GM21717 (cell line): Measurements from ENCODE around the gene FSD1L.

Experiments
- ATAC-seq: cut with Tn5 transposase; IDR thresholded peaks from one replicate; pipeline ENCODE4 v1.9.1; 2021; ENCODE audit warnings: mild to moderate bottlenecking, moderate library complexity; ENCODE audit not compliant: unreplicated experiment

Gene FSD1L

GRCh38 chr9:105432247-105432842 lies 15.5 kb upstream of the FSD1L start:
- no peak for ATAC-seq

GRCh38 chr9:105435453-105435852 lies 12.4 kb upstream of the FSD1L start:
- no peak for ATAC-seq

DNA sequence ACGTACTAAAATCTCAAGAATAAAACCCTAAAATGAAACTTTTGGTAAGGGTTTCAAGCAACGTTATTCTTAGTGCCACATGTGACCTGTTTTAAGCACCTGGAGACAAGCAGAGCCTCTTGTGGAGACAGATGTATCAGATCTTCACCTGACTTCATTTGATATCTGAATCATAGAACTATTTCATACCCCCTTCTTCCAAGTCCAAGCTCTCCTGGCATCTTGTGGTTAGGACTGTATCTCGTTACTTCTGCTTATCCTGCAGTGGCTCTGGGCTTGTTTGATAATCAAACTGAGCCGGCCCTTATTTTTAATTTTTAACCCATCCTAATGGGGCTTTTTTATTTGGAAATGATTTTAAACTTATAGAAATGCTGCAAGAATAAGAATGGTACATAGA lies 11.1 kb upstream of the FSD1L start:
- ATAC-seq = no peak

DNA sequence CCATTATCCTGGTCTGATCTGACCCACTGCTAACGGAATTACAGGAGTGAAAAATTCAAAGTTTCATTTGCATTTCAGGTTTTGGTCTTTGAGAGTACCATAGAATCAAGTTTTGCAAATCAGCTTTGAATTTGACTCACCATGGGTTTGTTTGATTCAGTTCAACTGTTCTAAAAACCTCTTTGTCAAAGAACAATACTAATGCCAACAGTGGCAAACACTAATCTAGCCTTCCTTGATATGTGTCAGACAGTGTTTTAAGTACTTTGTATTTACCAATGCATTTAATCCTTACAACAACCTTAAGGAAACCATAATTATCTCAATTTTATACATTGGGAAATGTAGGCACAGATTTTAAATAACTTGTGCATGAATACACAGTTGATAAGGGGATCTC lies 10.1 kb upstream of the FSD1L start:
- ATAC-seq = no peak

DNA sequence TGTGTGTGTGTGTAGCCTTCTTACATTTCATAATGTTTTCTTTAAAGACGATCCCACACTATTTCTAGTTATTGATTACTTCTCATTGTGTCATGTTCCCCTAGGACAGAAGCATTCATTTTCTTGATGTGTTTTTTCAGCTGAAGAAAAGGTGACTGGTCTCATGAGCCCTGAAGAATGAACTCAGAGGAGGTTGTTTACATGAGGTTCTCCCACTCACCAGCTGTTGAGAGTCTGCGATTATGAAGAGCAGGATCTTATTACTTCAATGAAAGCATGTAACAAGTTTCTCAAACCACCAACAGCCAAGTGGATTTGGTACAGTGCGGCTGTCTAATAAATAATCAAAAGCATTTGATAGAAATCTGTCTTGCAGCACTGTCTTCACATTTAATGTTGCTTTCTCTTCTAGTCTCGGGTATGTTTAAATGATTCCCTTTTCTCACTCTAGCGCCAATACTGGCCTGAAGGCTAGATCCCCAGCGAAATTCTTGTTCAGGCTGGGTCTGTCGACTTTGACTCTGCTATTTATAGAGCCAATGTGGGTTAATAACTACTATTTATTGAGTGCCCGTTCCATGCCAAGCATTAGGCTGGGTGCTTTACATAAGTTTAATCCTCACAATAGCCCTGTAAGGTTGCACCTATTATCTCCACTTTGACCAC lies 9.6 kb upstream of the FSD1L start:
- no peak for ATAC-seq

DNA sequence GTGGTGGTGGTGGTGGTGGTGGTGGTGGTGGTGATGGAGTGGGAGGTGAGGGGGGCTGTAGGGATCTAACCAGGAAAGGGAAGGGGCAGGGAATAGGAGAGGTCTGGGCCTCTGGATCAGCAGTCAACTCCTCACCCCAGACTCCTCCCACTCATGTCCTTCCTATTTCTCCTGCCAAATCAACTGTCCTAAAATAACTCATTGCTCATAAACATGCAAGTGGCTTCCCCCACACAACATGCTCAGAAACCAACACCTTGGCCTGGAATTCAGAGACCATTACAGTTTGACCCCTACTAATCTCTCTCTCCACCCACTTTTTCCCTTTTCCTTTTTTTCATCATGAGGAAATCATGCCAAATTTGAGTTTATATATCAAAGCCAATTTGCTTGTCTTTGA lies 8.4 kb upstream of the FSD1L start:
- ATAC-seq = no peak

GRCh38 chr9:105441616-105442160 lies 6.1 kb upstream of the FSD1L start:
- ATAC-seq = no peak

DNA sequence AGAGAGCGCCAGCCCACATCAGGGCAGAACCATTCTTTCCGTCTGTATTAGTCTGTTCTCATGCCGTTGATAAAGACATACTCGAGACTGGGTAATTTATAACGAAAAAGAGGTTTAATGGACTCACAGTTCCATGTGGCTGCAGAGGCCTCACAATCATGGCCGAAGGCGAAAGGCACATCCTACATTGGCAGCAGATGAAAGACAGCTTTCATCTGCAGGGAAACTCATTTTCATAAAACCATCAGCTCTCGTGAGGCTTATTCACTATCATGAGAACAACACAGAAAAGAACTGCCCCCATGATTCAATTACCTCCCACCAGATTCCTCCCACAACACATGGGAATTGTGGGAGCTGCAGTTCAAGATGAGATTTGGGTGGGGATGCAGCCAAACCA lies 4.7 kb upstream of the FSD1L start:
- no peak for ATAC-seq

DNA sequence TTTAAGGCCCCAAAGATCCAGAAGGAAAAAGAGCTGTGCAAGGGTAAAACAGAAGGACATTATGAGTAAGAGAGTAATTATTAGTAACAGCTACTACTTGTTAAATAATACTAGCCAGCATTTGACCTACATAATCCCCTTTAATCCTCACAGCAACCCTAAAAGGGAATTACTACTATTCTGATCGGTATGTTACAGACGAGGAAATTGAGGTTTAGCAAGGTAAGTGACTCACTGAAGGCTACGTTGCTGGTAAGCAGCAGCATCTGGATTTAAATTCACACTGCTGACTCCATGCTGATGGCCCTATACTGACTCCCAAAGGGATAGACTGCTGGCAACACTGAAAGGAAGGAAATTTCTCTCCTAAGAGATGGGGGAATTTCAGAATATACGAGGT lies 3.7 kb upstream of the FSD1L start:
- ATAC-seq = no peak

GRCh38 chr9:105445203-105445881 lies 2.5 kb upstream of the FSD1L start:
- ATAC-seq = no peak

- no peak for ATAC-seq
Observed at GRCh38 chr9:105447386-105447813, 434 bp upstream of the FSD1L start.

GRCh38 chr9:105449081-105449480 lies 1.2 kb downstream of the FSD1L start:
- ATAC-seq = no peak

DNA sequence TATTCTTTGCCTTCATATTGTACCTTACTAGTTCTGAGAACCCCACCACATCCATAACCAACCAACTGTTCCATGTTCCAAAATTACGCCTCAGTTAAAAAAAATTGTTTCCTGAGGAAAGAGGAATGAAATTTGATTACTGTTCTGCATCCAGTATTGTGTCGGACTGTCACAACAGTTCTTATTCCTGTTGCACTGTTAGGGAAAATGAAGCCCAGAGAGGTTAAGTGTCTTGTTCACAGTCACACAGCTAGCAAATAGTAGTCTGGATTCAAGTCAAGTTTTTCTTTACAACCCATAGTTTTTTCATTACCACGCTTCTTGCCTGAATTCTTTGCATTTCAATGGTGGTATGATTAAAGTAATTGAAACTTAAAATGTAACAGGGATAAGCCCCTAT lies 4.4 kb downstream of the FSD1L start:
- no peak for ATAC-seq

DNA sequence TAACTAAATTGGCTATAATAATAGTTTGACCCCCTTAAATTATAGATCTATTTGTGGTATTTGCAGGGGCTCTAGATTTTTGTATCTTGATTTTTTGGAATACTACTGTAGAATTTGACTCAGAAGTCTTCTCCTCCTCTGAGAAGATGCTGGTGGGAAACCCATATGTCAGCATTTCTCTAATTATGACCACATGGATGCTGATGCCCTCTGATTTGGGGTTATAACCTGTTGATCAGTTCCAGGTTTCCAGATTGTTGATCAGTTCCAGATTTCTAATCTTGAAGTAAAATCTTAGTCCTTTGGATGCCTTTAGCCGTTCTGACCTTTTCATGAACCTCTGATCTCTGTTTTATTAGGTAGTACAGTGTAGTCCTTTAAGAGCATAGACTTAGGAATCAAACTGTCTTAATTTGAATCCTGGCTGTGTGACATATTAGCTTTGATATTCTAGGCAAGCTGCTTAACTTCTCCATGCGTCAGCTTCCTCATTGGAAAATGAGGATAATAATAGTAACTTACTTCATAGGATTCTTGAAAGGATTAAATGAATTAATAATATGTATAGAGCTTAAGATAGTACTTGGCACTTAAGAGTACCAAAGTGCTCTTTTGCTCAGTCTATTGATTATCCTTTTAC lies 8.1 kb downstream of the FSD1L start:
- no peak for ATAC-seq

GRCh38 chr9:105457560-105458294 lies 9.9 kb downstream of the FSD1L start:
- ATAC-seq = no peak

GRCh38 chr9:105458404-105458803 lies 10.6 kb downstream of the FSD1L start:
- no peak for ATAC-seq

DNA sequence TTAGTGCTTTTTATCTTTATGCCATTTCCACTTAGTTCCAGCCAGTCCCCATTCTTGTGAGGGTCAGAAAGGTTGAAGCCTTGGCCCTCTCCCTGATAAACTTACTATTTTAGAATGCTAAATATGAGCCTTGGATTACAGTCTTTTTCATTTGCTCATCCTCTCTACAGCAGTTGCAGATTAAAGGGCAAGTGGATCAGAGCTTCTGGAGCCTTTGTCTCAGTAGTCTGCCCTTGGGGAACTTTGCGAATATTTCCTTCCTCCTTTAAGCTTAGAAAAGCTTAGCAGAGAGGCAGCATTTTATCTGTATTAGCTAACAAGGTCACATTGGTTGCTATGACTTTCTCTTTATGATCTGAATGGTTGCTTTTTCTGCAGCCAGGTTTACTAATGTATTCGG lies 11.5 kb downstream of the FSD1L start:
- ATAC-seq = no peak

DNA sequence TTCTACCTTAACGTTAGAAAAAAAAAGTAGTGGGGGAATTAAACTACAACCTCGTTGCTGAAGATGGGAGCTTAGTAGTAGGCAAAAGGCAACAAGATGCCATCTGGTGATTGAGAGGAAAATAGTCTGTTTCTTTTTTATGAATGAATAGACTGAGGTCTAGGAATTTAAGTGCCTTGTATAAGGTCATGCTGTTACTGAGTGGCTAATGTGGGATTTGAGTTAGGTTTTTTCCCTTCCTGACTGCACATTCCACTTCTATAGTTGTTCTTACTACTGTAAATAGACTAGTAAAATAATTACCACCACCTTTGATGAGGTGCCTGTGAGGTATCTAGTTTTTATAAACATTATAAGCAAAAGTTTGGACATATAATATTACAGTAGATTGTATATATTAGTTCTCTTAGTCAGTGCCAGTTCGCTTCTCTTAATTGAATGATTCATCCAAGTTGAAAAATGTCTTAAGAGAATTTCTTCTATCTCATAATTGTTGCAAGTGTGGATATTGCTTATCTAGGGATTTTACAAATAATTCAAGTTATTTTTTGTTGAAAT lies 19.1 kb downstream of the FSD1L start:
- ATAC-seq = no peak

- no peak for ATAC-seq
Observed at GRCh38 chr9:105468875-105469274, 21.0 kb downstream of the FSD1L start.

GRCh38 chr9:105473221-105473620 lies 25.4 kb downstream of the FSD1L start:
- ATAC-seq = no peak

DNA sequence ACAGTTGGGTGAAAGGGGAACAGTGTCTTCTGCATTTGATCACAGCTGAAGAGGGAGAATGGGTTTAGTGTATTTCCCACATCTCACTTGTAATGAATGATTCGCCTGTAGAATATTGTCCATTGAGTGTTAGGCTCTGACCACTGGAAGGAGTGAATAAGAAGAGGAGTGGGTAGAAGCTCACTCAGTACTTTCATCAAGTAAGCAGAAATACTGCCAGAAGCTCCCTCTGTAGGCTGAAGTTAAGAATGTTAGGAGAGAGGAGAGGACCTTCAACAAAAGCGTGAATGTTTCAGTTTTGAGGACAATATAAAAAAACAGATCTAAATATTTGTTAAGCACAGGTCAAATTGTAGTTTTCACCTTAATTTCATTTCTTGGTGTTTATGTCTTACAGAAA lies 27.5 kb downstream of the FSD1L start:
- no peak for ATAC-seq
